ENCODE results near the gene ACKR3.

ACKR3 gene

GRCh38 chr2:236569573-236569973 lies at the start of gene ACKR3:
Gene ACKR3 (plus strand): TSS chr2:236569825. CDS start chr2:236580466, 10,641 bp downstream.
- no peak for DNase-seq
- in situ Hi-C loops (cut with MboI; ENCODE audit: low pct_unique_long_range_greater_than_20kb, low sequenced_read_pairs) = no loop called here

GRCh38 chr2:236521556-236521955 lies 48.1 kb upstream of the ACKR3 start:
- DNase-seq = no peak
- in situ Hi-C loops (cut with MboI; ENCODE audit: low pct_unique_long_range_greater_than_20kb, low sequenced_read_pairs) = no loop called here

GRCh38 chr2:236523249-236523648 lies 46.4 kb upstream of the ACKR3 start:
- in situ Hi-C loops (cut with MboI; ENCODE audit: low pct_unique_long_range_greater_than_20kb, low sequenced_read_pairs) = no loop called here
- DNase-seq = no peak

GRCh38 chr2:236525411-236525997 lies 44.1 kb upstream of the ACKR3 start:
- no peak for DNase-seq
- in situ Hi-C loops (cut with MboI; ENCODE audit: low pct_unique_long_range_greater_than_20kb, low sequenced_read_pairs) = no loop called here

GRCh38 chr2:236526455-236527158 lies 43.0 kb upstream of the ACKR3 start:
- in situ Hi-C loops (cut with MboI; ENCODE audit: low pct_unique_long_range_greater_than_20kb, low sequenced_read_pairs) = no loop called here

GRCh38 chr2:236527159-236527630 lies 42.4 kb upstream of the ACKR3 start:
- in situ Hi-C loops (cut with MboI; ENCODE audit: low pct_unique_long_range_greater_than_20kb, low sequenced_read_pairs) = no loop called here

More at GRCh38 chr2:236526455-236527158, 43.0 kb upstream of the ACKR3 start:
- no peak for DNase-seq

GRCh38 chr2:236529606-236530005 lies 40.0 kb upstream of the ACKR3 start:
- in situ Hi-C loops (cut with MboI; ENCODE audit: low pct_unique_long_range_greater_than_20kb, low sequenced_read_pairs) = no loop called here
- DNase-seq = no peak

More at GRCh38 chr2:236527159-236527630, 42.4 kb upstream of the ACKR3 start:
- DNase-seq = no peak

- in situ Hi-C loops (cut with MboI; ENCODE audit: low pct_unique_long_range_greater_than_20kb, low sequenced_read_pairs) = no loop called here
- DNase-seq = no peak
These were observed 39.1 kb upstream of the ACKR3 start for GRCh38 chr2:236530512-236530911.

- in situ Hi-C loops (cut with MboI; ENCODE audit: low pct_unique_long_range_greater_than_20kb, low sequenced_read_pairs) = no loop called here
- DNase-seq = no peak
These were observed 38.4 kb upstream of the ACKR3 start for GRCh38 chr2:236531195-236531594.

GRCh38 chr2:236531996-236532395 lies 37.6 kb upstream of the ACKR3 start:
- DNase-seq = no peak
- in situ Hi-C loops (cut with MboI; ENCODE audit: low pct_unique_long_range_greater_than_20kb, low sequenced_read_pairs) = no loop called here

GRCh38 chr2:236533343-236533742 lies 36.3 kb upstream of the ACKR3 start:
- in situ Hi-C loops (cut with MboI; ENCODE audit: low pct_unique_long_range_greater_than_20kb, low sequenced_read_pairs) = no loop called here
- DNase-seq = no peak

- in situ Hi-C loops (cut with MboI; ENCODE audit: low pct_unique_long_range_greater_than_20kb, low sequenced_read_pairs) = no loop called here
- DNase-seq = no peak
These were observed 34.6 kb upstream of the ACKR3 start for GRCh38 chr2:236535024-236535423.

- in situ Hi-C loops (cut with MboI; ENCODE audit: low pct_unique_long_range_greater_than_20kb, low sequenced_read_pairs) = no loop called here
- DNase-seq = no peak
These were observed 32.8 kb upstream of the ACKR3 start for GRCh38 chr2:236536727-236537398.

GRCh38 chr2:236538242-236538641 lies 31.4 kb upstream of the ACKR3 start:
- in situ Hi-C loops (cut with MboI; ENCODE audit: low pct_unique_long_range_greater_than_20kb, low sequenced_read_pairs) = no loop called here
- no peak for DNase-seq

- in situ Hi-C loops (cut with MboI; ENCODE audit: low pct_unique_long_range_greater_than_20kb, low sequenced_read_pairs) = no loop called here
- no peak for DNase-seq
These were observed 28.5 kb upstream of the ACKR3 start for GRCh38 chr2:236541008-236541562.

- DNase-seq = no peak
- in situ Hi-C loops (cut with MboI; ENCODE audit: low pct_unique_long_range_greater_than_20kb, low sequenced_read_pairs) = no loop called here
These were observed 25.3 kb upstream of the ACKR3 start for GRCh38 chr2:236544362-236544761.

- no peak for DNase-seq
- in situ Hi-C loops (cut with MboI; ENCODE audit: low pct_unique_long_range_greater_than_20kb, low sequenced_read_pairs) = no loop called here
These were observed 24.4 kb upstream of the ACKR3 start for GRCh38 chr2:236545248-236545658.

- in situ Hi-C loops (cut with MboI; ENCODE audit: low pct_unique_long_range_greater_than_20kb, low sequenced_read_pairs) = no loop called here
- no peak for DNase-seq
These were observed 23.7 kb upstream of the ACKR3 start for GRCh38 chr2:236545814-236546480.

- in situ Hi-C loops (cut with MboI; ENCODE audit: low pct_unique_long_range_greater_than_20kb, low sequenced_read_pairs) = no loop called here
- no peak for DNase-seq
These were observed 23.0 kb upstream of the ACKR3 start for GRCh38 chr2:236546561-236547002.
